ENCODE measurements around the gene IFNL1. TPM values are rescaled to one million over a fixed set of nuclear protein-coding genes. Genes with fewer than 3 reads are reported as not detected.
"Not testable (repeated sequence)": the region's sequence is repeated elsewhere in the genome, so short reads cannot be mapped to it uniquely, and the experiment has no call there.

The IFNL1 gene
- total RNA-seq, 1 experiment from 2014 or later = 1.0 TPM

- no peak overlapping the region for H3K27ac Mint-ChIP-seq (ENCODE audit: unreplicated experiment)
- no TSS peak for BruUV-seq (replicated peaks)
- CTCF ChIA-PET = no interaction called here
- no peaks in the 10 kb centered on the region for H3K36me3 Mint-ChIP-seq (ENCODE audit: insufficient read depth, unreplicated experiment)
- no peaks in the 10 kb centered on the region for H3K9me3 Mint-ChIP-seq (ENCODE audit: low read depth, unreplicated experiment)
- no peak overlapping the region for H3K4me3 Mint-ChIP-seq (ENCODE audit: low read depth, unreplicated experiment)
- H3K4me1 Mint-ChIP-seq (ENCODE audit: low read depth, unreplicated experiment) = peaks cover 10% of the 10 kb centered on the region
- no peak for TF ChIP-seq CTCF (IDR thresholded peaks at IDR 0.05; ENCODE audit: unreplicated experiment)
- intact Hi-C loops (cut with micrococcal nuclease; ENCODE audit: unreplicated experiment) = no loop called here
- peaks cover 49% of the 10 kb centered on the region for H3K27me3 Mint-ChIP-seq (ENCODE audit: unreplicated experiment)
- no peak for DNase-seq
Measured at GRCh38 chr19:39334444-39334976, 38.3 kb downstream of the IFNL1 start.

- intact Hi-C loops (cut with micrococcal nuclease; ENCODE audit: unreplicated experiment) = no loop called here
- TF ChIP-seq CTCF (IDR thresholded peaks at IDR 0.05; ENCODE audit: unreplicated experiment) = no peak
- H3K4me3 Mint-ChIP-seq (ENCODE audit: low read depth, unreplicated experiment) = no peak overlapping the region
- no peak overlapping the region for H3K27ac Mint-ChIP-seq (ENCODE audit: unreplicated experiment)
- no peaks in the 10 kb centered on the region for H3K9me3 Mint-ChIP-seq (ENCODE audit: low read depth, unreplicated experiment)
- no peaks in the 10 kb centered on the region for H3K36me3 Mint-ChIP-seq (ENCODE audit: insufficient read depth, unreplicated experiment)
- no peak for DNase-seq
- H3K4me1 Mint-ChIP-seq (ENCODE audit: low read depth, unreplicated experiment) = peaks cover 10% of the 10 kb centered on the region
- CTCF ChIA-PET = no interaction called here
- peaks cover 43% of the 10 kb centered on the region for H3K27me3 Mint-ChIP-seq (ENCODE audit: unreplicated experiment)
- no TSS peak for BruUV-seq (replicated peaks)
Measured at GRCh38 chr19:39335168-39335548, 39.0 kb downstream of the IFNL1 start.

- H3K4me3 Mint-ChIP-seq (ENCODE audit: low read depth, unreplicated experiment) = no peak overlapping the region
- H3K4me1 Mint-ChIP-seq (ENCODE audit: low read depth, unreplicated experiment) = peaks cover 20% of the 10 kb centered on the region
- no TSS peak for BruUV-seq (replicated peaks)
- intact Hi-C loops (cut with micrococcal nuclease; ENCODE audit: unreplicated experiment) = no loop called here
- no peaks in the 10 kb centered on the region for H3K9me3 Mint-ChIP-seq (ENCODE audit: low read depth, unreplicated experiment)
- H3K27me3 Mint-ChIP-seq (ENCODE audit: unreplicated experiment) = peaks cover 40% of the 10 kb centered on the region
- peaks cover 8% of the 10 kb centered on the region for H3K36me3 Mint-ChIP-seq (ENCODE audit: insufficient read depth, unreplicated experiment)
- DNase-seq = no peak
- CTCF ChIA-PET = no interaction called here
- H3K27ac Mint-ChIP-seq (ENCODE audit: unreplicated experiment) = no peak overlapping the region
- TF ChIP-seq CTCF (IDR thresholded peaks at IDR 0.05; ENCODE audit: unreplicated experiment) = no peak
Measured at GRCh38 chr19:39336483-39336882, 40.3 kb downstream of the IFNL1 start.

GRCh38 chr19:39339674-39340073 is 43.5 kb downstream of the IFNL1 start:
- CTCF ChIA-PET = no interaction called here
- no peak overlapping the region for H3K4me3 Mint-ChIP-seq (ENCODE audit: low read depth, unreplicated experiment)
- H3K36me3 Mint-ChIP-seq (ENCODE audit: insufficient read depth, unreplicated experiment) = peaks cover 36% of the 10 kb centered on the region
- no TSS peak for BruUV-seq (replicated peaks)
- no peak overlapping the region for H3K27ac Mint-ChIP-seq (ENCODE audit: unreplicated experiment)
- no peak for TF ChIP-seq CTCF (IDR thresholded peaks at IDR 0.05; ENCODE audit: unreplicated experiment)
- H3K4me1 Mint-ChIP-seq (ENCODE audit: low read depth, unreplicated experiment) = peaks cover 37% of the 10 kb centered on the region
- no peaks in the 10 kb centered on the region for H3K9me3 Mint-ChIP-seq (ENCODE audit: low read depth, unreplicated experiment)
- DNase-seq = no peak
- peaks cover 38% of the 10 kb centered on the region for H3K27me3 Mint-ChIP-seq (ENCODE audit: unreplicated experiment)
- intact Hi-C loops (cut with micrococcal nuclease; ENCODE audit: unreplicated experiment) = no loop called here

GRCh38 chr19:39340156-39340555 is 43.9 kb downstream of the IFNL1 start:
- DNase-seq; intact Hi-C loops (cut with micrococcal nuclease; ENCODE audit: unreplicated experiment); H3K27ac Mint-ChIP-seq (ENCODE audit: unreplicated experiment); H3K4me3 Mint-ChIP-seq (ENCODE audit: low read depth, unreplicated experiment); CTCF ChIA-PET; H3K9me3 Mint-ChIP-seq (ENCODE audit: low read depth, unreplicated experiment); BruUV-seq (replicated peaks): not testable (repeated sequence)
- H3K4me1 Mint-ChIP-seq (ENCODE audit: low read depth, unreplicated experiment) = peaks cover 42% of the 10 kb centered on the region
- peaks cover 33% of the 10 kb centered on the region for H3K27me3 Mint-ChIP-seq (ENCODE audit: unreplicated experiment)
- H3K36me3 Mint-ChIP-seq (ENCODE audit: insufficient read depth, unreplicated experiment) = peaks cover 40% of the 10 kb centered on the region
